Loucy (cell line): ENCODE data around the gene CD248.

Source experiments
- H2AFZ ChIP-seq: fragments of 200-600 bp; sonication (generic); 2 replicates; pipeline ENCODE4 v1.6.0; 2016; ENCODE audit warnings: antibody characterized with exemption, mild to moderate bottlenecking, low read length, moderate library complexity
- H3F3A ChIP-seq: fragments of 200-600 bp; 2 replicates; pipeline ENCODE4 v1.6.0; 2016; ENCODE audit warnings: antibody characterized with exemption, low read depth, mild to moderate bottlenecking
- H3K27me3 ChIP-seq: fragments of 200-600 bp; sonication (generic); 2 replicates; pipeline ENCODE4 v1.6.1; 2014; ENCODE audit warnings: low read length, mild to moderate bottlenecking; ENCODE audit not compliant: insufficient read depth, poor library complexity, severe bottlenecking
- H3K36me3 ChIP-seq: fragments of 200-600 bp; sonication (generic); 2 replicates; pipeline ENCODE4 v1.6.1; 2016; ENCODE audit warnings: low read length; ENCODE audit not compliant: insufficient read depth
- H3K4me1 ChIP-seq: fragments of 200-600 bp; sonication (generic); 2 replicates; pipeline ENCODE4 v1.5.1; 2014; ENCODE audit warnings: low read length, mild to moderate bottlenecking; ENCODE audit not compliant: insufficient read depth, poor library complexity, severe bottlenecking
- H3K4me2 ChIP-seq: fragments of 200-600 bp; sonication (generic); 2 replicates; pipeline ENCODE4 v1.6.0; 2014; ENCODE audit warnings: antibody characterized with exemption, low read length, low read depth, mild to moderate bottlenecking; ENCODE audit not compliant: poor library complexity, severe bottlenecking
- H3K4me3 ChIP-seq: fragments of 200-600 bp; sonication (generic); 2 replicates; pipeline ENCODE4 v1.5.1; 2014; ENCODE audit warnings: low read length, mild to moderate bottlenecking, mixed read lengths; ENCODE audit not compliant: poor library complexity, severe bottlenecking
- H3K79me2 ChIP-seq: fragments of 200-600 bp; sonication (generic); 2 replicates; pipeline ENCODE4 v1.6.1; 2014; ENCODE audit warnings: low read length; ENCODE audit not compliant: insufficient read depth
- H3K9ac ChIP-seq: fragments of 200-600 bp; sonication (generic); 2 replicates; pipeline ENCODE4 v1.6.0; 2014; ENCODE audit warnings: mild to moderate bottlenecking, low read depth, low read length, moderate library complexity; ENCODE audit not compliant: poor library complexity, severe bottlenecking
- H3K9me2 ChIP-seq: fragments of 200-600 bp; sonication (generic); replicated peaks from 2 replicates; pipeline ENCODE4 v1.6.1; 2016; ENCODE audit warnings: low read depth, low read length, mixed read lengths
- H3K9me3 ChIP-seq: fragments of 200-600 bp; sonication (generic); 2 replicates; pipeline ENCODE4 v1.6.1; 2014; ENCODE audit warnings: mild to moderate bottlenecking, antibody characterized with exemption, low read length, low read depth; ENCODE audit not compliant: insufficient read depth
- H4K20me1 ChIP-seq: fragments of 200-600 bp; sonication (generic); 2 replicates; pipeline ENCODE4 v1.6.0; 2014; ENCODE audit warnings: antibody characterized with exemption, low read length, mild to moderate bottlenecking; ENCODE audit not compliant: insufficient read depth, poor library complexity, severe bottlenecking
- EZH2phosphoT487 ChIP-seq: fragments of 200-600 bp; IDR thresholded peaks from 2 replicates; pipeline ENCODE4 v1.6.1; 2018; ENCODE audit warnings: antibody characterized with exemption, mild to moderate bottlenecking, moderate library complexity, borderline replicate concordance
- TF ChIP-seq, protein P1 (sequence below): fragments of 200-600 bp; sonication (generic); conservative IDR thresholded peaks from 2 replicates; pipeline ENCODE4 v1.5.1; 2014; ENCODE audit warnings: mild to moderate bottlenecking, antibody characterized with exemption, low read length

CD248 gene, protein sequence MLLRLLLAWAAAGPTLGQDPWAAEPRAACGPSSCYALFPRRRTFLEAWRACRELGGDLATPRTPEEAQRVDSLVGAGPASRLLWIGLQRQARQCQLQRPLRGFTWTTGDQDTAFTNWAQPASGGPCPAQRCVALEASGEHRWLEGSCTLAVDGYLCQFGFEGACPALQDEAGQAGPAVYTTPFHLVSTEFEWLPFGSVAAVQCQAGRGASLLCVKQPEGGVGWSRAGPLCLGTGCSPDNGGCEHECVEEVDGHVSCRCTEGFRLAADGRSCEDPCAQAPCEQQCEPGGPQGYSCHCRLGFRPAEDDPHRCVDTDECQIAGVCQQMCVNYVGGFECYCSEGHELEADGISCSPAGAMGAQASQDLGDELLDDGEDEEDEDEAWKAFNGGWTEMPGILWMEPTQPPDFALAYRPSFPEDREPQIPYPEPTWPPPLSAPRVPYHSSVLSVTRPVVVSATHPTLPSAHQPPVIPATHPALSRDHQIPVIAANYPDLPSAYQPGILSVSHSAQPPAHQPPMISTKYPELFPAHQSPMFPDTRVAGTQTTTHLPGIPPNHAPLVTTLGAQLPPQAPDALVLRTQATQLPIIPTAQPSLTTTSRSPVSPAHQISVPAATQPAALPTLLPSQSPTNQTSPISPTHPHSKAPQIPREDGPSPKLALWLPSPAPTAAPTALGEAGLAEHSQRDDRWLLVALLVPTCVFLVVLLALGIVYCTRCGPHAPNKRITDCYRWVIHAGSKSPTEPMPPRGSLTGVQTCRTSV

DNA sequence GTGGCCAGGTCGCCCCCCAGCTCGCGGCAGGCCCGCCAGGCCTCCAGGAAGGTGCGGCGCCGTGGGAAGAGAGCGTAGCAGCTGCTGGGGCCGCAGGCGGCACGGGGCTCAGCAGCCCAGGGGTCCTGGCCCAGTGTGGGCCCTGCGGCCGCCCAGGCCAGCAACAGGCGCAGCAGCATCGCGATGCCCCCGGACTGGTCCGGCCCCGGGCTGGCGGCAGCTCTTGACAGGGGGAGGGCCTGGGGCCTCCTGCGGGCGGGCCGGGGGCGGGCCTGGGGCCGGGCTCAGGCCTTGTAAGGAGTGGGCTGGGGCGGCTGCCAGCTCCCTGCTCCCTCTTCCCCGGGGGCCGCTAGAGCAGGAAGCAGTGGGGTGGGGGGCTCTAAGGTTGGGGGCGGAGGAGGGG lies at the start of gene CD248:
Gene CD248, minus strand, starts transcription at position 196 of the 403 bp plus-strand sequence. Its CDS starts 17 bp downstream, at position 179.
- Histone ChIP-seq H3F3A (no peaks in the 10 kb centered on the region), H3K27me3 (no peaks in the 10 kb centered on the region), H3K36me3 (no peaks in the 10 kb centered on the region), H3K9me3 (no peaks in the 10 kb centered on the region), H3K4me1 (peaks cover 43% of the 10 kb centered on the region), H2AFZ (0 out of 2 replicates have a peak within 1 kb of the TSS, but pooled peaks have one; percentile 18), H3K4me2 (peak within 1 kb of the TSS; percentile 69), H3K9ac (peak within 1 kb of the TSS; percentile 66), H4K20me1 (no peaks in the 10 kb centered on the region), H3K4me3 (peak within 1 kb of the TSS; percentile 58), H3K79me2 (no peaks in the 10 kb centered on the region), H3K9me2 (no peaks in the 10 kb centered on the region)
- no peak for TF ChIP-seq EZH2phosphoT487
- TF ChIP-seq, protein P1, sequence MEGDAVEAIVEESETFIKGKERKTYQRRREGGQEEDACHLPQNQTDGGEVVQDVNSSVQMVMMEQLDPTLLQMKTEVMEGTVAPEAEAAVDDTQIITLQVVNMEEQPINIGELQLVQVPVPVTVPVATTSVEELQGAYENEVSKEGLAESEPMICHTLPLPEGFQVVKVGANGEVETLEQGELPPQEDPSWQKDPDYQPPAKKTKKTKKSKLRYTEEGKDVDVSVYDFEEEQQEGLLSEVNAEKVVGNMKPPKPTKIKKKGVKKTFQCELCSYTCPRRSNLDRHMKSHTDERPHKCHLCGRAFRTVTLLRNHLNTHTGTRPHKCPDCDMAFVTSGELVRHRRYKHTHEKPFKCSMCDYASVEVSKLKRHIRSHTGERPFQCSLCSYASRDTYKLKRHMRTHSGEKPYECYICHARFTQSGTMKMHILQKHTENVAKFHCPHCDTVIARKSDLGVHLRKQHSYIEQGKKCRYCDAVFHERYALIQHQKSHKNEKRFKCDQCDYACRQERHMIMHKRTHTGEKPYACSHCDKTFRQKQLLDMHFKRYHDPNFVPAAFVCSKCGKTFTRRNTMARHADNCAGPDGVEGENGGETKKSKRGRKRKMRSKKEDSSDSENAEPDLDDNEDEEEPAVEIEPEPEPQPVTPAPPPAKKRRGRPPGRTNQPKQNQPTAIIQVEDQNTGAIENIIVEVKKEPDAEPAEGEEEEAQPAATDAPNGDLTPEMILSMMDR: no peak

DNA sequence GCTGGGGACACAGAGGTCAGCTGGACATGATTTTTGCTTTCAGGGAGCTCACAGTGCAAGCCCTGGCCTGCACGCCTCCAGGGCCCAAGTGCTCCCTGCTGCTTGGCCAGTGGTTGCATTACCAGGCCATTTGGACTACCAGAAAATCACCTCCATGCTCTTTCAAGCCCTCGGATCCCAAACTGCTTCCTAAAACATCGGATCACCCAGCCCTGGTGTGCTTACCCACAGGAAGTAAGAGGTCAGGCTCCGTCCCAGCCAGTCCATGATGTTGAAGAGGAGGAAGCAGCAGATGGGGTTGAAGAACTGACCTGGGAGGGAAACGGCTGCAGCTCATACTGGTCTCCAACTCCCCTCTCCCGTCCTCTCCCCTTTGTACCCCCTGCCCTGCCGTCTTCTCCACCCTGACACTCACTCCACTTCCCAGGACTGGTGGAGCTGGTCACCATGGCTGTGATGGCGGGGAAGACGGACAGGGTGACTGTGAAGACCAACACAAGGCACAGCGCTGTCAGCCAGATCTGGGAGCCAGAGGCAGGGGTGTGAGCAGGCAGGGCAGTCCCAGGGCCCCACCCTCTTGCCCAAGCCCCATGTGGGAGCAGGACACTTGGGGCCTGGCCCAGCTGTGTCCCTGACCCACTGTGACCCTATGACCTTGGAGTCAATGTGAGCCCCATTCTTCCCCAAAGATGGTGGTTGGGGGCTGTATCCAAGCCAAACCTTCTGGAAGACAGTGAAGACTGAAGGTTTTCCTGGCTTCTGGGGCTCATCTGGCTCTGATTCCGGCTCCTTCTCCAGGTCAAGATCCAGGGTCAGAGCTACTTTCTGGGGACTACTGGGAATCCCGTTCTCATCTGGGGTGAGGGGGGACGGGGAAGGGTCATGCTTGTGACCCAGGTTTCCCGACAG lies 49.1 kb upstream of the CD248 start:
- Histone ChIP-seq H4K20me1 (no peaks in the 10 kb centered on the region), H3K4me1 (no peaks in the 10 kb centered on the region)
- TF ChIP-seq, protein P1: no peak
- TF ChIP-seq EZH2phosphoT487: no peak

DNA sequence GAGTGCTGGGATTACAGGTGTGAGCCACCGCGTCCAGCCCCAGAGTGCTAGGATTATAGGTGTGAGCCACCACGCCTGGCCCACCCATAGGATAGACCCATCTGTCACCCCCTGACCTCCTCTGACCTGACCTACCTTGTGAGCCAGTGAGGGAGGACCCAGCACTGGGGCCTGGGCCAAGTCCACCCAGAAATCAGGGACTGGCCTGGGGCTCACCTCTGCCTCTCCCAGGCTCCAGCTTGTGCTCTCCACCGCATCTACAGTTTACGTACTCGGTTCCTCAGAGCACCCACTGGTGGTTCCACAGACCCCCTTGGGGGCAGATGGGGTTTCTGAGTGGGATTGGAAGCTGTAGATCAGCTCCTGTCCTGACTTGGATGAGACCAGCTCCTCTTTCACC lies 48.3 kb upstream of the CD248 start:
- Histone ChIP-seq H3K36me3 (no peaks in the 10 kb centered on the region), H4K20me1 (no peaks in the 10 kb centered on the region)

More for the DNA sequence above, 49.1 kb upstream of the CD248 start:
- H3K79me2 ChIP-seq: no peaks in the 10 kb centered on the region
- no peaks in the 10 kb centered on the region for H3K9me2 ChIP-seq
- no peak overlapping the region for H3K4me2 ChIP-seq
- no peaks in the 10 kb centered on the region for H3K36me3 ChIP-seq
- H3K4me3 ChIP-seq: no peak overlapping the region
- H3K27me3 ChIP-seq: no peaks in the 10 kb centered on the region
- no peak overlapping the region for H2AFZ ChIP-seq
- H3K9me3 ChIP-seq: no peaks in the 10 kb centered on the region
- H3F3A ChIP-seq: no peaks in the 10 kb centered on the region
- no peak overlapping the region for H3K9ac ChIP-seq

More for the DNA sequence above, 48.3 kb upstream of the CD248 start:
- Histone ChIP-seq H3K79me2 (no peaks in the 10 kb centered on the region), H3F3A (no peaks in the 10 kb centered on the region), H3K9me2 (no peaks in the 10 kb centered on the region), H3K27me3 (no peaks in the 10 kb centered on the region), H3K4me2 (no peak overlapping the region), H2AFZ (no peak overlapping the region), H3K4me1 (no peaks in the 10 kb centered on the region), H3K9ac (no peak overlapping the region), H3K9me3 (no peaks in the 10 kb centered on the region), H3K4me3 (no peak overlapping the region)
- TF ChIP-seq, protein P1: no peak
- no peak for TF ChIP-seq EZH2phosphoT487
